ENCODE measurements around the gene ARHGAP9.
"Not testable (repeated sequence)": the region's sequence is repeated elsewhere in the genome, so short reads cannot be mapped to it uniquely, and the experiment has no call there.

The ARHGAP9 gene

DNA sequence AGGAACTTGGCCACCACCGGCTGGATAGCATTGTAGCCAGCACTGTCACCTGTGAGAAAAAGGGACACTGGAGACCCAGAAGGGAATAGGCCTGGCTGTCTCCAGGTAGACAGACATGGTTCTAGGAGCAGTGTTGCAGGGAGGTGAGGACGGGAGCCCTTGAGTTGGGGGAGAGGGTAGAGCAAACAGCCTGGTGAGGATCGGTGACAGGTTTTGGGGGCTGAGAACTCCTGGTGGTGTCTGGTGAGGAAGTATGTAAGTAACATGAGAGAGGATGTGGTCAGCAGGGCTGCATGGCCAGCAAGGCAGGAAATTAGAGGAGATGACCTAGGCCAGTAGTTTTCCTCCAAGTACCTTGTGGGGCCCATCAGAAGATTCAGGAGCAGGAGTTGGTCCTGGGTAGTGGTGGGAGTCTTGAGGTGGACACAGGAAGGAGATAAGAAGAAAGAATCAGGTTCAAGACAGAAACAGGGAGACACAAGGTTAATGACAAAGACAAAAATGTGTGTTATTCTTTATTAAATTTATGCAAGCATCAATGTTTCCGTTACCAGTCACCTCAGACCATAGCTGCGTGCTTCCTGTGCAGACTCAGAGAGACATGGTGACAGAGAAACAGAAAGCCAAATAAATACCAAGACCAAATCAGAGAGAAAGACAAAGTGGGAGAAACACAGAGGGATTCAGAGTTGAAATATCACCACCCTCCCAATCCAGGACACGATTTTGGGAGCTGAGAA is at the start of gene ARHGAP9:
ARHGAP9 (minus strand) TSS at position 491 of the 740 bp plus-strand sequence; CDS start at position 31, 460 bp downstream.
- DNase-seq (ENCODE audit: low spot score): peak; percentile 75

DNA sequence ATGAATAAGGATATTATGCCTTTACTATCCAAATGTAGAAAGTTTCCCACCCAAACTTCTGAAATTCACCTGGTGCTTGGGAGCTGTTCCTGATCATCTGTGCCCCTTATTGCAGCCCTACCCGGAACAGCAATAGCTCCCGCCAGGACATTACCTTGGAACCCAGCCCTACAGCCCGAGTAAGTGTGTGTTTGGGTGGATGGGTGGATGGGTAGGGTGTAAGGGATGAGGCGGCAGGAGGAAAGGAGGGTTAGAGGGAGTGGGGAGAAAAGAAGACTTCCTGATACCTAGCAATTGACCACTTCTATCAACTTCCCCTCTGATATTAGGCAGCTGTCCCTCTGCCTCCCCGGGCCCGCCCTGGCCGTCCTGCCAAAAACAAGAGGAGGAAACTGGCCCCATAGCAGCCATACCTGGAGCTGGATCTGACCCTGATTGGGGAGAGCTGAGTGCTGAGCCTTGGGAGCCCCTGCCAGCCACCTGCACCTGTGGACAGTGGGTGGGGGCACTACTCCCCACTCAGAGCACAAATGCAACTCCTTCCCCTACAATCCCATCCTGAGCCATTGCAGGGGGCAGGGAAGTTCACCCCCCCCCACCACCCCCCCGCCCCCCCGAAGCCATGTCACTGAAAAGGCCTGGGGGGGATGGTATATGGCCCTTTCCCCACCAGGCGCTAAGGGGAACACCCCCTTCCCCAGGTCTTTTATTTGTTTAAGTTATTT is 49.3 kb upstream of the ARHGAP9 start:
- no peak for DNase-seq (ENCODE audit: low spot score)

DNA sequence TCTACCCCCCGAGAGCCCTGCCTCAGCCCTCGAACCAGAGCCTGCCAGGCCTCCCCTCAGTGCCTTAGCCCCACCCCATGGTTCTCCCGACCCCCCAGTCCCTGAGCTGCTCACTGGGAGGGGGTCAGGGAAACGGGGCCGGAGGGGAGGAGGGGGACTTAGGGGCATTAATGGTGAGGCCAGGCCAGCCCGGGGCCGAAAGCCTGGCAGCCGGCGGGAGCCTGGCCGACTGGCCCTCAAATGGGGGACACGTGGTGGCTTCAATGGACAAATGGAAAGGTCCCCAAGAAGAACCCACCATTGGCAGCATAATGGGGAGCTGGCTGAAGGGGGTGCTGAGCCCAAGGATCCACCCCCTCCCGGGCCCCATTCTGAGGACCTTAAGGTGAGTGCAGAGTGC is 48.5 kb upstream of the ARHGAP9 start:
- DNase-seq (ENCODE audit: low spot score): no peak

DNA sequence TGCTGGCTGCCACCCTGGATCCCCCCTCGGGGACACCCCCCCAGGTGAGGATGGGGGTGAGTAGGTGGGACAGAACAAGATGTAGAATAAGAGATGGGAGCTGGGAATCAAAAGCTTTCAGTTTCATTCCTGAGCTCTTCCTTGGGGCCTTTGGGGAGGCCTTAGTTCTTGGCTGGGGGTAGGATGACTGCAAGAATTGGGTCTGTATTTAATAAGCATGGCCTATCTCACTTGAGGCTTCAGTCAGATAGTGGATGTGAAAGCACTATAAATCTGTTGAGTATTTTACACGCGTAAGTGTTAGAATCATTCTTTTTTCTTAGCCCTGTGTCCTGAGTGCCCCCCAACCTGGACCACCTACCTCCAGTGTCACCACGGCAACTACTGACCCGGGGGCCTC is 47.5 kb upstream of the ARHGAP9 start:
- no peak for DNase-seq (ENCODE audit: low spot score)

DNA sequence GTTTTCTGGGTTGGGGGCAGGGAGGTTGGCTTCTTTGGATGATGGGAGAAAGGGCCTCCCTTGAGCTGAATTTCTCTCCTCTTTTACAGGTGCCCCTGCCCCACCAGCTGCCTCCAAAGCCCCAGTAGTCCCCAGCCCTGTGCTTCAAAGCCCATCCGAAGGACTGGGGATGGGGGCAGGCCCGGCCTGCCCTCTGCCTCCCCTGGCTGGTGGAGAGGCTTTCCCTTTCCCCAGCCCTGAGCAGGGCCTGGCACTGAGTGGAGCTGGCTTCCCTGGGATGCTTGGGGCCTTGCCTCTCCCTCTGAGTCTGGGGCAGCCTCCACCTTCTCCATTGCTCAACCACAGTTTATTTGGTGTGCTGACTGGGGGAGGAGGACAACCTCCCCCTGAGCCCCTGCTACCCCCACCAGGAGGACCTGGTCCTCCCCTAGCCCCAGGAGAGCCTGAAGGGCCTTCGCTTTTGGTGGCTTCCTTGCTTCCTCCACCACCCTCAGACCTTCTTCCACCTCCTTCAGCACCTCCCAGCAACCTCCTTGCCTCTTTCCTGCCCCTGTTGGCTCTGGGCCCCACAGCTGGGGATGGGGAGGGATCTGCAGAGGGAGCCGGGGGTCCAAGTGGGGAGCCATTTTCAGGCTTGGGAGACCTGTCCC is 46.9 kb upstream of the ARHGAP9 start:
- no peak for DNase-seq (ENCODE audit: low spot score)

DNA sequence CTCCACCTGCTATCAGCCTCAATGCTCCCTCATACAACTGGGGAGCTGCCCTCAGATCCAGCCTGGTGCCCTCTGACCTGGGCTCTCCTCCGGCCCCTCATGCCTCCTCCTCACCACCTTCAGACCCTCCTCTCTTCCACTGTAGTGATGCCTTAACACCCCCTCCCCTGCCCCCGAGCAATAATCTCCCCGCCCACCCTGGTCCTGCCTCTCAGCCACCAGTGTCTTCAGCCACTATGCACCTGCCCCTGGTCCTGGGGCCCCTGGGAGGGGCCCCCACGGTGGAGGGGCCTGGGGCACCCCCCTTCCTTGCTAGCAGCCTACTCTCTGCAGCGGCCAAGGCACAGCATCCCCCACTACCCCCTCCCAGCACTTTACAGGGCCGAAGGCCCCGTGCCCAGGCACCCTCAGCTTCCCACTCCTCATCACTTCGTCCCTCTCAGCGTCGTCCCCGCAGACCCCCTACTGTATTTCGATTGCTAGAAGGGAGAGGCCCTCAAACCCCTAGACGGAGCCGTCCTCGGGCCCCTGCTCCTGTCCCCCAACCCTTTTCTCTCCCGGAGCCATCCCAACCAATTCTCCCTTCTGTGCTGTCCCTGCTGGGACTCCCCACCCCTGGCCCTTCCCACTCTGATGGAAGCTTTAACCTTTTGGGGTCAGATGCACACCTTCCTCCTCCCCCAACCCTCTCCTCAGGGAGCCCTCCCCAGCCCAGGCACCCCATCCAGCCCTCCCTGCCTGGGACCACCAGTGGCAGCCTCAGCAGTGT is 46.1 kb upstream of the ARHGAP9 start:
- no peak for DNase-seq (ENCODE audit: low spot score)

DNA sequence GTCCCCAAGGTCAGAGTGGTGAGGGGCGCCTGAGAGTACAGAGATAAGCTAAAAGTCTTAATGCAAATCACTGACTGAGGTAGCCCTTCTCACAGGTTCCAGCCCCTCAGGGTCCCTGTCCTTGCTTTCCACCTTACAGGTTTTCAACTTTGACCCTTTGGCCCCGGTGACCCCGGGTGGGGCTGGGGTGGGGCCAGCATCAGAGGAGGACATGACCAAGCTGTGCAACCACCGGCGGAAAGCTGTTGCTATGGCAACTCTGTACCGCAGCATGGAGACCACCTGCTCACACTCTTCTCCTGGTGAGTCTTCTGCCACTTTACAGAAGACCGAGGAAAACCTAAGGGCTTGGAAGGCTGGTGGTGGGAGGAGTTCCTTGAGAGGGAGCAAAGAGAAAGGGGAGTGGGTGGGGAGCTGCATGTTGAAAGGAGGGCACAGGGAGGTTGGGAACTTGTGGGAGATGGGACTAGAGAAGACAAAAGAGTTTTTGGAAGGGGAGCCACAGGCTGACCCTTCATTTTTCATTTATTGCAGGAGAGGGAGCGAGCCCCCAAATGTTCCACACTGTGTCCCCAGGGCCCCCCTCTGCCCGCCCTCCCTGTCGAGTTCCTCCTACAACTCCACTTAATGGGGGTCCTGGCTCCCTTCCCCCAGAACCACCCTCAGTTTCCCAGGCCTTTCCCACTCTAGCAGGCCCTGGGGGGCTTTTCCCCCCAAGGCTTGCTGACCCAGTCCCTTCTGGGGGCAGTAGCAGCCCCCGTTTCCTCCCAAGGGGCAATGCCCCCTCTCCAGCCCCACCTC is 45.3 kb upstream of the ARHGAP9 start:
- no peak for DNase-seq (ENCODE audit: low spot score)

DNA sequence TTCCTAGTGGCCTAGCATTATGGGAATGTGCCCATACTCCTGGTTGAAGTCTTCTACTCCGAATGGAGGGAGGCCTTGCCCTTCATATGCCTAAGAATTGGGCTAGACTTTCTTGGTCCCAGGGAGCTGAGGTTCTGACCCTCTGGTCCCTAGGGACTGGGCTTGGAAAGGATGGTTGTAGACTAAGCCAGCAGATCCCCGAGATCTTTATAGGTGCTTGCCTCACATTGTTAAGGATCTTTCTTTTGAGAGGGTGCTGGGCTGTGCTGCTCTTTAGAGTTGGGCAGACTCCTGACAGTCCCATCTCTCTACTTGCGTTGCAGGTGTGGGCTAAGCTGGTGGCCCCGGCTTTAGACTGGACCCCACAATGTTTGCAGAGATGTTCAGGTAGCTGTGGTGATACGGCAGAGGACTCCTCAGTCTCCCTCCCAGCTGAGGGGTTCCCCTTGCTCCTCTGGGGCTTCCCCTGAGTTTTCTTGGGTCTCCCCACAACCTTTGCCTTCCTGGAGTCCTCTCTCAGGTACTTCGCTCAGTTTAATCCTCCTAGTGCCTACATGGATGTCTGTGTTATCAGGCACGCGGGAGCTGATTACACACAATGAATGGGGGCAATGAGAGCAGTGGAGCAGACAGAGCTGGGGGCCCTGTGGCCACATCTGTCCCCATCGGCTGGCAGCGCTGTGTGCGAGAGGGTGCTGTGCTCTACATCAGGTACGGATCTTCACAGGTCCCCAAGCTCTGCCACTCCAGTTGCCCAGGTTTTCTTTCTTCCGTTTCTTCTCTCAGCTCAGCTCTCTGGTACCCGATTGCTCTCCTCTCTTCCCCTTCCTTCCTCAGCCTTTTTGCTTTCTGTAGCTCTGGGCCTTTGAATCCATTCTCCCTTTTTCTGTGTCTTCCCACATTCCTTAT is 44.3 kb upstream of the ARHGAP9 start:
- no peak for DNase-seq (ENCODE audit: low spot score)

DNA sequence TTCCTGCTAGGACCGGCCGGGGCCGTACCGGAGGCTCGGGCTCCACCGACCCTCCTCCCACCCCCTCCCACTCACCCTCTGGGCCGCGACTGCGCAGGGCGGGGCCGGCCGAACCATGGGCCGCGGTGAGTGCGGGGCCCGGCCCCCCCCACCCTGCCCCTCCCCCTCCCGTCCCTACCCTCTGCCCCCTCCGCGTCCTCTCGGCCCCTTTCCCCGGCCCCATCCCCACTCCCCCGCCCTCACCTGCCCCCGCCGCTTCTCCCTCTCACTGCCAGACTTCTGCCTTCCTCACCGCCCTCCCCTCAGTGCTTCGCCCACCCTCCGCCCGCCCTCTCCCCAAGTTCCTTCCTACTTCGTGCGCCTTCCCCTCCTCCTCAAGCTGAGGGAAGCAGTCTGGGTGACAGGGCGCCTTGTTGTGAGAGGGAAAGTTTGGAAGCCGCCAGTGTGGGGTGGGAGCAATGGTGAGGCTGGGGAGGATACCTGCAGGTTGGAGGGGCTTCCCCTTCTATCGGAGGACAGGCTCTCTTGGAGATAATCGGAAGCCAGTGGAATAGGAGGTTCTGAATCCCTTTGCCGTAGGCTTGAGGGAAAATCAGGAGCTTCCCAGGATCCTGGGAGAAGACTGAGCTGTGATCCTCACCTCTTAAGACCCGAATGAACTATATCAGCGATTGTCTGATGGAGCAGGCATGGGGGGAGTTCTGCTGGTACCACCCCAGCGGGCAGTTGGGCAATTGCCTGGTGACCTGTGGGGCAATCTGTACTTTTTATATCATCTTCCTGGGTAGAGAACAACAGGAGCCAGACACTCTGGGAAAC is 43.4 kb upstream of the ARHGAP9 start:
- DNase-seq (ENCODE audit: low spot score): peak; percentile 43

DNA sequence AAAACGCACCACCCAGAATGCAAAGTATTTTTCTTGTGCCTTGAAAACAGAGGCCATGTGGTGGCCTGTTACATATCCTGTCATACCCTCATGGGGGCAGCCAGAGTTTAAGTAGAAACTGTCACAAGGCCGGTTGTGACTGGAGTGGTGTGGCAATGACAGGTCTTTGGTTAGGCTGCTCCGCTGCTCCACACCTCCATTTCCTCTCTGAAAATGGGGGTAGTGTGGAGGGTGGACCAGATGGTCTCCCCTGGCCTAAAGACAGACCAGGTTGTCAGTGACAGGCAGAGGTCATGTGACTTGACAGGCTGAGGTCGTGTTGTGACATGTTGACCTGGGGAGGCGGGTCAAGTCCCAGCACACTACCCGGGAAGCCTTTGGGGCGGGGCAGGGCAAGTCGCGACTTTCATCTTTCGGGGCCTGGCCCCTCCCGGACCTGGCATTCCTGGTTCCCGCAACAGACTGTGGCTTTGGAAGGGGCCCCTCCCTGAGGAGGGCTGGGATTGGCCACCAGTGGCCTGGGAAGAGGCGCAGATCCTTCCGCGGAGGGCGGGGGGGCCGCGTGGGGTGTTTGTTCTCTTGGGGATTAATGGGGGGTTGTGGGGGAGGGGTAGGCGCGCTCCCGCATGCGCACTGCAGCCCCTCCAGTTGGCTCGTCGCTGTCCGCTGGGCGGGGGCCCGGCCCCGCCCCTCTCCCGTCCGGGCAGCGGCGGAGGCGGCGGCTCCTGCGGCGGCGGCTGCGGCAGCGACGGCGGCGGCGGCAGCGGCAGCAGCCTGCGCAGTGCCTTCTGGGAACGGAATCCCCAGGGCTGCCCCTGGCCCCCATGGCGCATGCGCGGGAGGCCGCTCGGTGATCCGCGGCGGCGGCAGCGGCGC is 42.6 kb upstream of the ARHGAP9 start, which contains the start of gene MBD6:
MBD6 (plus strand) TSS at position 814 of the 876 bp plus-strand sequence. CDS start 1,480 bp downstream, outside the sequence.
- DNase-seq (ENCODE audit: low spot score): peak; percentile 90

DNA sequence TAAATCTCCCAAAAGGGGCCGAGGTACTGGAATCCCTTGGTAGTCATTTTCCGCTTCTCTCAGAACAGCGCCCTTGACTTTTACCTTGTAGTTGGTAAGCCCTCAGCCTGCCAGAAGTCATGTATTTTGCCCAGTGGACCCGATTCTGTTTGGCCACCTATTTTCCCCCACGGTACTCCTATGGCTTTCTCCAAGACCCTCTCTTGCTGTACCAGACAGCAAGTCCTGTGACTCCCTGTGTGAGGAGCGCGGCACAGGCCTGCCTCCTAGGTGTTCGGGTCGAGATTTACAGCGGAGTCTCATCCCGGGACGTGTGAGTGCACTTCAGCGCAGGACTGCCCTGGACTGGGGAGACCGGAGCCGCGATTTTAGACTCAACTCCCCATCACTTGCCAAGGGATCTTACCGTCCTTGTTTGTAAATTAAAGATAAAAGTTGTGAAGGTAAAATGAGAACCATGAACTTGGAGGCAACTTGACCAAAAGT is 41.9 kb upstream of the ARHGAP9 start:
- DNase-seq (ENCODE audit: low spot score): no peak

DNA sequence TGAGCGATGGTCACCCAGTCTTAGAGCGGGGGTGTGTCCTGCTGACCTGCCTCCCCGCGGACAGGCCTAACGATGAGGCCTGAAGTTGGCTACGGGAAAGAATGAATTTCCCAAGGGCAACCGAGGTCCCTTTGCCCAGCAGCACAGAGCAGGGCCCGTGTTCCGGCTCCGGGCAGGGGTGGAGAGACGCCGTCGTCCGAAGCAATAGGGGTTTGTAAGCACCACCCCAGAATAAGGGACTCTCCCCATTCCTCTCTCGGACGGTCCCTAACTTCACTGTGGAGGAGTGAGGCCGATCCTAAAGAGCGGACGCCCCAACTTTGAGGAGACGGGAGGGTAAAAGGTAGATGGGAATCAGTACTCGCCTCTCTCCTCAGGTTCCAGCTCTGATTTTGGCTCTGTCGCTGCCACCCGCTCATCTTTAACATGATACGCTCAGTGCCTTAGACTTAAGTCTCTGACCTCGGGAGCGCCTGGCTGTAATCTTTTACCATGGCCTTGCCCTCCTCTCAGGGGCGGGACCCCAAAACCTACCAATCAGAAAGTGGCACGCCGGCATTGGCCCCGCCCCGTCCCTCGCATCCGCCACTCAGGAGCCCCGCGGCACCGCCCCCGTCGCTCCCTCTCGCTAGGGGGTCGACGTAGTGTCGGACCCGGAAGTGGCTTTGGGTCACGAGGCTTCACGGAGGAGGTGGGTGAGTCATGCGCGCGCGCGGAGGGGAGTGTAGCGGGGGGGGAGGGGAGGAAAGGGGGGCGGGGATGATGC is 40.6 kb upstream of the ARHGAP9 start, which contains the start of gene DDIT3:
DDIT3 (minus strand) TSS at position 462 of the 766 bp plus-strand sequence. CDS start 3,108 bp downstream, outside the sequence.
- DNase-seq (ENCODE audit: low spot score): peak; percentile 100

DNA sequence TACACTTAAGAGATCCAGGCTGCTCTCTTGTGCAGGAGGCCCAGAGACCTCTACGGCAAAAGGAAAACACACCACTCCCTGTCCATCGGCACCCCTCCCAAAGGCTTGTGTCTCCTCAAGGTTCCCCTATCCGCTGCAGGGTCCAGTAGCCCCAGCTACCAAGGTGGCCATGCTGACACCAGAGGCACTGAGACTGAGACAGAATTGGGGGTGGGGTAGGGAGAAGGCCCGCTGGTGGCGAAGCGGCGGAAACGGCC is 40.1 kb upstream of the ARHGAP9 start:
- no peak for DNase-seq (ENCODE audit: low spot score)

DNA sequence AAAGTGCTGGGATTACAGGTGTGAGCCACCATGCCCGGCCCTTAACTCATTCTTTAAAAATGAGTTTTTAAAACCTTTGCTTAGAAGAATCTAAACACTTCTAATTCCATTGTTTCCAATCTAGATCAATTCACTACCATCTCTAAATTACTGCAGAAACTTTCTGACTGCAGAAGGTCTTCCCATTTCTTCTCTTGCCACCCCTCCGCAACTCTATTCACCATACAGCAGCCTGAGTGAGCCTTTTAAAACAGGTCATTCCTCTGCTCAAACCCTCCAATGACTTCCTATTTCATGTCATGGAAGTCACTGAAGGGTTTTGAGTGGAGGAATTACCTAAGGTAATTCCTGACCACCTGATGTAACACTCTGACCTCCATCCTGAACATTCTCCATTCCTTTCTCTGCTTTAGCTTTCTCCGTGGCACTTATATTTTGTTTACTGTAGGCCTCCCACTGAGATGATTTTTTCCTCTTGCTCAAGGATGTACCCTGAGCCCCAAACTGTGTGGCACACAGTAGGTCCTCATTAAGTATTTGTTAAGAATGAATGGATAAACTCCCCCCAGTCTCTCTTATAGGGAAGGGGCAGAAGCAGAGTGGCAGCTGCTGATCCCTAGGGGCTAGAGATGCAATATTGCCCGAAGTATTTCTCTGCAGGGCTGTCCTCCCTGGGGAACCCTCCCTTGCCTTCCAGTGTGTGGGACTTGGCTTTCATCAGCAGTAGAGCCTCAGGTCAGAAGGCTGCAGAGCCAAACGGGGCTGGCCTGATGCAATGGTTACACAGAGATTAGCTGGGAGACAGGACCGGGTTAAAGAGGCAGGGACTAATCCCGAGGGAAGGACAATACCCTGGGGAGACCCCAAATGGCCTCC is 39.5 kb upstream of the ARHGAP9 start:
- DNase-seq (ENCODE audit: low spot score): no peak

DNA sequence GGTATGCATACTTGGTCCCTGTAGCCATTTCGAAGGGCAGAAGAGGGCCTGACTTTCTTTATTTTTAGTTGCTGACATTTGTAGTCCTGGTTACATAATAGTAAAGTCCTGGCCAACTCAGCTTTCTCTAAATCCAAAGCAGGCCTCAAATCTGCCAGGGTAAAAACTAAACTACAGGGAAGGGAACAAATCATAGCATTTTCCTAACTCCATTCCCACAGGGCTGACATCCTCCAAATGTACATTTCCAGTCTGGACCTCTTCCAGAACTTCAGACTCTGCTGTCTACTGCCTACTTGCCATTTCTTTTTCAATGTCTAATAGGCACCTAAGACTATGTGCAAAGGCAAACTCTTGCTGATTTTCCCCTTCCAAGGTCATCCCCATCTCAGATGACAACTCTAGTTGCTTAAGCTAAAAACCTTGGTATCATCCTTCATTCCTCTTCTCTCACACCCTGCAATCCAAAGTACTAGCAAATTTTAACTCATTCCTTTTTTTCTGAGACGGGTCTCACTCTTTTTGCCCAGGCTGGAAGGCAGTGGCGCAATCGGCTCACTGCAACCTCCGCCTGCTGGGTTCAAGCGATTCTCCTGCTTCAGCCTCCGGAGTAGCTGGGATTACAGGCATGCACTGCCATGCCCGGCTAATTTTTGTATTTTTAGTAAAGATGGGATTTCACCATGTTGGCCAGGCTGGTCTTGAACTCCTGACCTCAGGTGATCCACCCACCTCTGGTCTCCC is 38.7 kb upstream of the ARHGAP9 start:
- no peak for DNase-seq (ENCODE audit: low spot score)

DNA sequence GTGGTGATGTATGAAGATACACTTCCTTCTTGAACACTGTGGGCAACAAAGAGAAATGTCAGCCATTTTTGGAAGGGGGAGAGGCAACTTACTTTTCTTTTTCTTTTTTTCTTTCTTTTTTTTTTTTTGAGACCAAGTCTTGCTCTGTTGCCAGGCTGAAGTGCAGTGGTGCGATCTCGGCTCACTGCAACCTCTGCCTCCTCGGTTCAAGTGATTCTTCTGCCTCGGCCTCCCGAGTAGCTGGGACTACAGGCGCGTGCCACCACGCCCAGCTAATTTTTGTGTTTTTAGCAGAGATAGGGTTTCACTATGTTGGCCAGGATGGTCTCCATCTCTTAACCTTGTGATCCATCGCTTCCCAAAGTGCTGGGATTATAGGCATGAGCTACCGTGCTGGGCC is 38.1 kb upstream of the ARHGAP9 start:
- DNase-seq (ENCODE audit: low spot score): not testable (repeated sequence)

All from CD4-positive, alpha-beta T cell treated with Interleukin-6 at 100 ng/mL for 8 hours (primary cell).